ENCODE measurements around the gene METAP2.

- TF ChIP-seq EZH2 (IDR thresholded peaks at IDR 0.05; ENCODE audit: insufficient read depth, poor library complexity, severe bottlenecking) (no peak), EZH2phosphoT487 (IDR thresholded peaks at IDR 0.05; ENCODE audit: insufficient read depth, low read depth) (no peak)
Observed at GRCh38 chr12:95546491-95546813, 72.5 kb downstream of the METAP2 start.

Measured in GM23248 (cell line).